HG03469 (cell line): Measurements from ENCODE around the gene AHNAK2.

Source experiments
- ATAC-seq: cut with Tn5 transposase; IDR thresholded peaks from one replicate; pipeline ENCODE4 v1.9.1; 2021; ENCODE audit warnings: mild to moderate bottlenecking, moderate library complexity, moderate number of reproducible peaks; ENCODE audit not compliant: unreplicated experiment

The AHNAK2 gene

GRCh38 chr14:104989236-104989950 lies 11.2 kb upstream of the AHNAK2 start:
- no peak for ATAC-seq

DNA sequence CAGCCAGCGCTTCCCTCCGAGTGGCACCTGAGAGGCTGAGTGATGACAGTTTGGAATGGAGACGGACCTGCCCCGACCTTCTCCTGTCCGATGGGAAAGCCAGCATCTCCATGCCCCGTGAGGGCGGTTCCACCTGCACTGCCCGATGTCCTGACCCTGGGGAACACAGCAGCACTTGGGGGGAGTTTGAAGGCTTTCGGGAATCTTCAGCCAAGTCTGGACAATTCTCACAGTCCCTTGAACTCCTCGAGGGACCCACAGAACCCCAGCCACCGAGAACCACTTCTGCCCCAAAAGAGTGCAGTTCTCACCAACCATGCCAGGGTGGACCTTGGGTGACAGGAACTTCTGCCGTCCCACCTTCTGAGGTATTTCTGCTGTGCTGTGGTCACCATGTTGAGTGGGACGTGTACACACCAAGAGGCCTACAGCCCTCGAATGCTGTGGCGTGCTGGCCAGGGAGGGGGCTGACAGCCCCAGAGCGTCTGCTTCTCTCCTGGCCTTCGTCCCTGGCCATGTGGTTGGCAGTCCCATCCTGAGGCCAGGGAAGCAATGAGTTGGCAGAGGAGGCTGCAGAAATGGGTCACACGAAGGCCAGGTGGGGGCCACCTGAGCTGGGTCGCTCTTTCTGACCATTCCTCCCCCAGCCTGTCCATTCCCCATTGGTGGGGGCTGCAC lies 8.5 kb upstream of the AHNAK2 start:
- ATAC-seq = no peak

DNA sequence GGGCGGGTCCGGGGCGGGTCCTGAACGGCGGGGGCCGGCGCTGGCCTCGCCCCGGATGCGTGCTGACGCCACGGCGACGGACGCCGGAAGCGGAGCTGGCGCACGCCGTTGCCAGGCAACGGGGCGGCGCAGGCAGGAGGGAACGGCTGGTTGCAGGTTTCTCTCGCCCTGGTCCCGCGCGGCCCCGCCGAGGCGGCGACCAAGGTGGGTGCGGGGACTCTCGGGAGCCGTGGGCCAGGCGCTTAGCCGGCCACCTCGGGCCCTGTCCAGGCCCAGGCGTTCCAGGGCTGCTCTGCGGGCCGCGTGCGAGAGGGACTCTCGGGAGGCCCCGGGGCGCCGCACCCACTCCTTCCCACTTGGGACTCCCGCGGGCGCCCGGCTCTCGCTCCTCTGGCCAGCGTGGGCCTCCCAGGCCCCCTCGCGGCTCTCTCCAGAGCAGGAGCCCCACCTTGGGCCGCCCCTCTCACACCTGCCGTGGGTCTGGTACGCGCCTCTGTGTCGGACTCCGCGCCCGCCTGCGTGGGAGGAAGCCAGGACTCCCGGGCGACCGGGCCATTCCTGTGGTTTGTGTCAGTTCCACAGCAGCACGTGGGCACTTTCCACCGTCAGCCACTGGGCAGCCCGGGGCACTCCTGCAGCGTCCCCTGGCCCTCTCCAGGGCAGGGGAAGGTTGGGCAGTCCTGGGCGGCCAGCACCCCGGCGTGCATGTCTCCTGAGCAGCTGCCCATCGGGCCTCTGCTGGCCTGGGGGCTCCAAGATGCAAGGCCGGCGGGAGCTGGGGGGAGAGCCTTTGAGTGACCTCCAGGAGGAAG lies 7.7 kb upstream of the AHNAK2 start, which contains the start of gene CLBA1:
Gene CLBA1 (plus strand): TSS at position 114 of the 812 bp plus-strand sequence. CDS start 644 bp downstream, at position 758.
- peak; percentile 82 for ATAC-seq

DNA sequence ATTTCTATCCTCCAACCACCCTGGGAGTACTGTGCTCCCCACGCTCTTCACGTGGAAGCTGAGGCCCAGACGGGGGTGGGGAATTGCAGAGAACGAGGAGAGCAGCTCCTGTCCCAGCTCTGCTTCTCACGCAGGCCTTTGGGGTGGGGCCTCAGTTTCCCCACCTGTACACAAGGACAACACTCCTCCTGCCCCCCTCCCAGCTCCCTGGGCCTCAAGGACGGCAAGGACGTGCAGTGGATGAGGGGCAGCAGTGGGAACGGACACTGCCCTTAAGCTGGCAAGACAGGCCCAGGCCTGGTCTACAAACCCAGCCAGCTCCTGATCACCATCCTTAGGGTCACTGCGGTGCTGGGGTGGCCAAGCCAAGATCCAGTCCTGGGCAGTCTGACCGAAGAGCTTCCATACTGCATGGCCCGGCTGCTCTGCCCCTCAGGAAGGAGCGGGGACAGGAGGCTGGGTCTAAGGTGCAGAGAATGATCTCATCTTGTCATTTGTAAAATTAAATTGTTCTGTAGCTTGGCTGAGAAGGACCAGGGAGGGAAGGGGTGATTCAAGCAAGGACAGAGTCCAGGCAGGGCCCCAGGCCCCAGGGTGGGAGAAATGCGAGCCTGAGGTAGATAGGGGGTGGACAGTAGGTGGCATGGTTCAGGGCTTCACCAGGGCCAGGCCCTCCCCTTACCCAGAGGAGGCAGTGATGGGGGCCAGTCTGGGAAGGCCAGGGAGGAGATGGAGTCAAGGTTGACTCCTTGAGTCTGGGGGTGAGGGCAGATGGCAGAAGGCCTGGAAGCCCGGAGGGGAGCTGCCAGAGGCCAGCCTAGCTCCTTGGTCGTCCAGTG lies 6.1 kb upstream of the AHNAK2 start:
- ATAC-seq = no peak

DNA sequence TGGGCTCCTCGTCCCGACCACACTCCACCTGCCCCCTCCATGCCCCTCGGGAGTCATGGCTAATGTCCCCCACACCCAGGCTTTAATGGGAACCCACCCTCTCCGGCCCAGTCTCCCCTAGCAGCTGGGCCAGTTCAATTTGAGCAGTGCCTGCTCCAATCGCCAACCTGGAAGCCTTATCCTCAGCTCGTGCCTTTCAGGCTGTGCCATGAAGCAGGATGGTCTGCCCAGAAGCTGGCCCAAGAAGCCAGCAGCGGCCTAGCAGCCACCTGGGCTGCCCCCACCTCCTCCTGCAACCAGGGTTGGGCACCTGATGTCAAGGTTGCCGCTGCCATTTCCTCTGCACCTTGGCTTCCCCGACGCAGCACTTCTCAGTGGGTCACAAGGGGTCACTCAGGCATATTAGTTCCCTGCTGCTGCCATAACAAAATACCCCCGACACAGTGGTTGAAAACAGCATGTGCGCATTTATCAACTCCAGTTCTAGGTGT lies 5.1 kb upstream of the AHNAK2 start:
- no peak for ATAC-seq

- no peak for ATAC-seq
Observed at GRCh38 chr14:104982548-104983230, 4.5 kb upstream of the AHNAK2 start.

DNA sequence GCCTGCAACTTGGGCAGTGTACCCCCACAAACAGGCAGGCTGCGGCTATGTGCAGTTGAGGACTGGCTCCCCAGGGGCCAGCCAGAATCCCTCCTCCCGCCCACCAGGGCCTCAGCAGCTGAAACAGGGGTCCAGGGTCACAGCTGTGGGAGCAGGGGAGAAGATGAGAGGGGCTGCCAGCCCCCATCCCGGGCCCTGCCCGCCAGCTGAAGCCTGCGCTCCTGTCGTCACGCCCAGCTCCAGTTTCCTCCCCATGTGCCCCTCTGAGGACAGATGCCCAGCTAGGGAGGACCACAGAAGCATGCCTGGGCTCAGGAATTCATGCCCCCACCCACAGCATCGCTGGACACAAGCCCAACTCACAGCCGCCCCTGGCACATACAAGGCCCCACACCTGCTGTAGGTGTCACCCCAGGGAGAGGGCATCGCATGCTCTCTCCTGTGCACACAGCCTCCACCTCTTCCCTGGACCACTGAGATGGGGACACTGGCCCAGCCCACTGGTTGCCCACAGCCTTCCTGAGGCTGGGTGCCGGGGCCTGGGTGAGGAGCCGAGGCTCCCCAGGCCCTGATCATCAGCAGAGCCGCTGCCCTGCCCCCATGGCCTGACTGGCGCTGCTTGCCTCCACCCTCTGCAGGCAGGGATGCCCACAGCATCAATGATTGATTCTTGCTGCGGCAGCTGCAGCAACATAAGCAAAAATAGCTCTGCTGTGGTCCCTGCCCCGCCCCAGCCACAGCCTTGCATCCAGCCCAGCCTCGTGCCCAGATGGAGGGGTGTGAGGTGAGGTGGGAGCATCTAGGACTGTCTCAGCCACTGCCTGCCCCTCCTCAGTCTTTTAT lies 3.7 kb upstream of the AHNAK2 start:
- no peak for ATAC-seq

- ATAC-seq = no peak
Observed at GRCh38 chr14:104980611-104981531, 2.7 kb upstream of the AHNAK2 start.

DNA sequence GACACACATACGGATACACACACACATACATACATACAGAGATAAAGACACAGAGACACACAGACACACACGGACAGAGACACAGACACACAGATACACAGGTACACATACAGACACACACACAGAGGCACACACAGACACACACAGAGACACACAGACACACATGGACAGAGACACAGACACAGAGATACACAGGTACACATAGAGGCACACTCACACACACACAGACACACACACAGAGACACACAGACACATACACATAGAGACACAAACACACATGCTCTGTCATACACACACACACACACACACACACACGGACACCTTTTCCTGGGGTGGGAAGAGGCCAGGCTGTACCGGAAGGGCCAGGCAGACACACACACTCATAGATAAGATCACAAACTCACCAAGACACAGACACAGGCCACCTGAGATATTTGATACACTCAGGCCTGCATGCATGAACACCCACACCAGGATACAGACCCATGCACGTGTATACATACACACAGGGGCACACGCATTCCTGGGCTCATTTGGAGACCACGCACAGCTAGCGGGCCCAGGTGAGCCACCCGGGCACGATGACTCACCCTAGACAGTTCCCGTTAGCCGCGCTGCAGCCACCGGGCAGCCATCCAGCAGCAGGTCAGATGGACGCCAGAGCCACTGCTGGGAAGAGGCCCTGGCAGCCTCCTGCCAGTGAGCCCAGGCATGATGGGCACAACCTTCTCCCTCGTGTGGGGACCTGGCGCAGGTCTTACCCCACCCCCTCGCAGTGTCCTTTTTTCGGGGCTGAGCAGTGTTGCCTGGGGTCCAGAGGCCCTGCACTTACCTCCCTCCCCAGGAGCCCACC lies 1.8 kb upstream of the AHNAK2 start:
- ATAC-seq = no peak

GRCh38 chr14:104978746-104979691 lies 845 bp upstream of the AHNAK2 start:
- no peak for ATAC-seq

DNA sequence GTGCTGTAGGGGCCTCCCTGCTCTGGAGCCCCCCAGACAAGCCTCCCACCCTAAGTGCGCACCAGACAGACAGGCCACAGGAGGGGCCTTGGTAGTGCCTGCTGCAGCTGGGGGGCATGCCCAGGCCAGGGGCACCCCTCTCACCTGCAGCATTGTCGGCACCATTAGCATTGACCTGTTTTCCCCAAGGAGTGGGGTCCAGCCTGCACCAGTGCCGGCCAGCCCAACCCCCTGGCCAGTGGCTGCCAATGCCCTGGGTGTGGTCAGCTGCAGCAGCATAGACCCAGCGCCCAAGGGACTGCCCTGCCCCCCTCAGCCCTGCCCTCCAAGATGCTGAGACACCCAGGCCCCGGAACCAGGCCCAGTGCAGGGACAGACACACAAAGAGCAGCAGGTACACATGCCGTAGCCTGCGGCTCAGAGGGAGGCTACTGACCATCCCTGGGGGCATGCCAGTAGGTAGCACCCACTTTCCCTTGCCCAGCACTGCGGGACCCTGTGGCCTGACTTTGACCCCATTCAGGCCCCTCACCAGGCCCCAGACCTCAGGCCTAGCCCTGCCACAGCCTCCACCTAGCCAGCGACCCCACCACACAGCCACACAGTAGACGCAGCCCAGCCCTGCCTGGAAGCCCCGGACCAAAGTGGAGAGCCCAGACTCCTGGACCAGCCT lies 1.0 kb downstream of the AHNAK2 start:
- ATAC-seq = no peak

- ATAC-seq = no peak
Observed at GRCh38 chr14:104976198-104977007, 1.8 kb downstream of the AHNAK2 start.

DNA sequence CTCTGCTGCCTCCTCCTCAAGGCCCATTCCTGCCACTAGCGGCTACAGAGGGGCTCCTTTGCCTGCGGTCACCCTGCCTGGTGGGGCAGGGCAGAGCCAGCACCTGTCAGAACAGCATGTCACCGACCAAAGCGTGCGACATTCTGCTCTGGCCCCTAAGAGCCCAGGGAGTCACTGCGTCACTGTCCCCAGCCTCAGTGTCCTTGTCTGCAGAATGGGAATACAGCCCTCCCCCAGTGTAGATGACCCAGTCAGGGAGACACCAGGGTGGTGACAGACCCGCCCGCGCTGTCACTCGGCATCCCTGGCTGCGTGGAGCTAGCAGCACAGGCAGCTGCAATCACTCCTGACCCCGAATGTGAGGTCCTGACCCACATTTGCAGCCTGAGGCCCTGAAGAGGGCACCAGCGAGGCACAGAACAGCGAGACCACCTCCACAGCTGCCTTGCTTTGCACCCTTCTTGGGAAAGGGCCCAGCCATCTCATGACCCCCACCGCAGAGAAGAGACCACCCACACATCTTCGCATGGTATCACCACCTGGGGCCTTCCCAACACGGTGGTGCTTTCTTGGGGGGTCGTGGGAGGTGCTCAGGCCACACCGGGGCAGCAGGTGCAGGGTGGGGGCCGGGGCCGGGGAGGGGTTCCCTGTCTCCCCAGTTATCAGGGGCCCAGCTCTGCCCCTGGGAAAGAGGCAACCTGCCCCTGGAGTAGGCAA lies 2.5 kb downstream of the AHNAK2 start:
- ATAC-seq = no peak
